Measurements from ENCODE around the gene FCN3. TPM values are rescaled to one million over a fixed set of nuclear protein-coding genes. Genes with fewer than 3 reads are reported as not detected.

The FCN3 gene
- total RNA-seq, 1 donor from 2014 or later: not detected

GRCh38 chr1:27353166-27353565 is 21.5 kb downstream of the FCN3 start:
- no peak for DNase-seq (ENCODE audit: extremely low spot score, unreplicated experiment)
- Mint-ChIP-seq H3K27ac (no peak overlapping the region), H3K9me3 (no peaks in the 10 kb centered on the region), H3K27me3 (peaks cover 8% of the 10 kb centered on the region), H3K36me3 (no peaks in the 10 kb centered on the region), H3K4me3 (no peak overlapping the region), H3K4me1 (ENCODE audit: unreplicated experiment) (peaks cover 5% of the 10 kb centered on the region)
- no peak for TF ChIP-seq CTCF (conservative IDR thresholded peaks at IDR 0.05)

GRCh38 chr1:27351541-27352107 is 23.0 kb downstream of the FCN3 start:
- Mint-ChIP-seq H3K4me3 (peak overlapping the region; percentile 69), H3K36me3 (peaks cover 4% of the 10 kb centered on the region), H3K4me1 (ENCODE audit: unreplicated experiment) (peaks cover 9% of the 10 kb centered on the region), H3K9me3 (no peaks in the 10 kb centered on the region), H3K27ac (peak overlapping the region; percentile 31), H3K27me3 (peaks cover 4% of the 10 kb centered on the region)
- DNase-seq (ENCODE audit: extremely low spot score, unreplicated experiment): no peak
- no peak for TF ChIP-seq CTCF (conservative IDR thresholded peaks at IDR 0.05)

- H3K4me3 Mint-ChIP-seq: peak overlapping the region; percentile 69
- no peaks in the 10 kb centered on the region for H3K9me3 Mint-ChIP-seq
- no peak for DNase-seq (ENCODE audit: extremely low spot score, unreplicated experiment)
These were observed 23.7 kb downstream of the FCN3 start for GRCh38 chr1:27350663-27351540.

GRCh38 chr1:27349784-27350662 is 24.6 kb downstream of the FCN3 start:
- Mint-ChIP-seq H3K27ac (peak overlapping the region; percentile 66), H3K4me1 (ENCODE audit: unreplicated experiment) (peaks cover 9% of the 10 kb centered on the region), H3K4me3 (peak overlapping the region; percentile 68), H3K36me3 (peaks cover 4% of the 10 kb centered on the region), H3K9me3 (no peaks in the 10 kb centered on the region), H3K27me3 (peaks cover 4% of the 10 kb centered on the region)
- DNase-seq (ENCODE audit: extremely low spot score, unreplicated experiment): no peak
- no peak for TF ChIP-seq CTCF (conservative IDR thresholded peaks at IDR 0.05)

More at GRCh38 chr1:27350663-27351540, 23.7 kb downstream of the FCN3 start:
- Mint-ChIP-seq H3K36me3 (peaks cover 4% of the 10 kb centered on the region), H3K27ac (peak overlapping the region; percentile 66), H3K4me1 (ENCODE audit: unreplicated experiment) (peaks cover 9% of the 10 kb centered on the region), H3K27me3 (peaks cover 4% of the 10 kb centered on the region)
- TF ChIP-seq CTCF (conservative IDR thresholded peaks at IDR 0.05): no peak

Data from type B pancreatic cell (in vitro differentiated cells).